ENCODE measurements around the gene MAPK1.
"Not testable (repeated sequence)": the region's sequence is repeated elsewhere in the genome, so short reads cannot be mapped to it uniquely, and the experiment has no call there.

Gene MAPK1

DNA sequence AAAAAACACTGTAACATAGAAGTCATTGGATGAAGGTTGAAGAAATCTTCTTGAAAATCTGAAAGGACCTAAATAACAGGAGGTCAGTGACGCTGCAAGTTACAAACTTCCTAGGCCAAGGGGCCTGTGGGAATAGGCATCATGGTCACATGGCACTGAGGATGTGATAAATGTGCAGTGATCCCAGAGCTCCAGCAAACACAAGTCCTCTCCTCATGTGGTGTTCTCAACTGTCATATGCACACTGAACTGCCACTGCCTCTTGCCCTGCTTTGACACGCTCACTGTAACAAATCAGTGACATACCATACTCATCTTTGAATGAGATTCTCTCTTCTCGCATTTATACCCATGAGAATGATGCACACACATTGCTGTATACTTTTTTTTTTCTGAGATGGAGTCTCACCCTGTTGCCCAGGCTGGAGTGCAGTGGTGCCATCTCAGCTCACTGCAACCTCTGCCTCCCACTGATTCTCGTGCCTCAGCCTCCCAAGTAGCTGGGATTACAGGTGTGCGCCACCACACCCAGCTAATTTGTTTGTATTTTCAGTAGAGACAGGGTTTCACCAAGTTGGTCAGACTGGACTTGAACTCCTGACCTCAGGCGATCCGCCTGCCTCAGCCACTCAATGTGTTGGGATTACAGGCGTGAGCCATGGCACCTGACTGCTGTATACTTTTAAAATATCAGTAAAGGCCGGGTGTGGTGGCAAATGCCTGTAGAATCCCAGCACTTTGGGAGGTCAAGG, 66.7 kb downstream of the MAPK1 start:
- no peak overlapping the region for H3K4me3 ChIP-seq

DNA sequence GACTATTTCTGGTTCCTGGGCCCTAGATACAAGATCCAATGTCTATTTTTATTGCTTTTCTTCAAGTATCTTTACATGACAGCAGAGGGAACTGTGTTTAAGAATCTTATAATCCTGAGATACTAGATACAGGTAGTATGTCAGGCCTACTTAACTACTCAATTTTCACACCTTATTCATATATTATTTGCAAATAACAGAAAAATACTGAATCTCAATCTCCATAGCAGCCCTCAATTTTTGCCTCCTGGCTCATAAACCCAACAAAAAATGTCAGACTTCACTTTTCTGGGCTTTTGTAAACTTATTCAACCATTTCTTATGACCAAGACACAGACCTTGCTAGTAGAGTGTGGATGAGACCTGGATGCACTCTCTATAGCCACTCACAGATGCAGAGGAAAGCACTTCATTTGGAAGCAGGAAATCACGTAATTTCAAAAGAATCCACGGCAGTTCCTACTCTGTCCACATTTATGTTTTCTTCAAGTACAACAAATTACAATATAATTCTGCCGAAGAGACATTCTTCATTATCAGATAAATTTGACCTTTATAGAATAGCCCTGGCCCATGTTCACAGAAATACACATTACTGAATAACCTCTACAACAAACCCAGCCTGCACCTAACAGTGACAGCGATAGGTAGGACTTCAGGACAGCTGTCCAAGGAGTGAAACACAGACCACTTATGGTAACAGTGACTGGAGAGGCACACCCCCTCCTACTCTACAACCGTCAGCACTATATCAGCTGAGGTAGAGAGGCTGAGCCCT, 69.8 kb downstream of the MAPK1 start:
- H3K27ac ChIP-seq, result peak overlapping the region in 1 of 21 experiments; percentile 2
- H3K4me3 ChIP-seq, result no peak overlapping the region

More for the DNA sequence above, 66.7 kb downstream of the MAPK1 start:
- no peak overlapping the region for H3K27ac ChIP-seq

DNA sequence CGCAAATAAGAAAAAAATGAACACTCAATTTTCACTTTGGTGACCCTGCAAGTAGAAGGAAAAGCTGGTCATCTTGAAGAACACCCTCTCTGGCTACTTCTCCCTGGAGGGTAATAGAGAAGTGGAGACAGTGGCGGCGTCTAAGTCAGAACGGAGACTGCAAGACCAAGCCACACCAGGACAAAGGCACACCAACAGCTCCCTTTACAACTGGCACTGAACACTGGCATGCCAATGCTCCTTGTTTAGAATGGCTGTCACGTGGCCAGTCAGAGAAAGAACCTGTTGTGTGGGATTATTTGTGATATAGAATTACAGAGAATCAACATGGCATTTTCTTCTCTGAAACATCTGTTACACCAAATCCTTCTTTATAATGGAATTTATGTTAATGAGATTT, 70.6 kb downstream of the MAPK1 start:
- Histone ChIP-seq H3K27ac (no peak overlapping the region), H3K4me3 (no peak overlapping the region)

DNA sequence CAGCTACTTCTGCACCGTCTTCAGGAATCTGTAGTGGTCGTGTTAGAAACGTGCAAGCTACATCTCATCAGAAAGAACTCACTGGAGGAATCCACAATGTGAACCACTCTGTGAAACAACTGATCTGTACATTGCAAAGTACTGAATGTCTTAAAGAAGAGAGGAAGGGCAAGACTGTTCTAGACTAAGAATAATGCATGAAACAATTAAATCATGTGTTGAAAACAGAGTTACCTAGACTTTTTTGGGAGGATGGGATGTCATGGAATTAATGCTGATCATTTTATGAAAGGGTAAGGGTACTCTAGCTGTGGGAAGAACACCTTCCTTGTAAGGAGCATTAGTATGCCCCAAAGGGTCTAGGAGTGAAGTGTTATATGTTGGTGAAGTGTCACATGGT, 71.2 kb downstream of the MAPK1 start:
- no peak overlapping the region for H3K27ac ChIP-seq
- H3K4me3 ChIP-seq, result no peak overlapping the region

DNA sequence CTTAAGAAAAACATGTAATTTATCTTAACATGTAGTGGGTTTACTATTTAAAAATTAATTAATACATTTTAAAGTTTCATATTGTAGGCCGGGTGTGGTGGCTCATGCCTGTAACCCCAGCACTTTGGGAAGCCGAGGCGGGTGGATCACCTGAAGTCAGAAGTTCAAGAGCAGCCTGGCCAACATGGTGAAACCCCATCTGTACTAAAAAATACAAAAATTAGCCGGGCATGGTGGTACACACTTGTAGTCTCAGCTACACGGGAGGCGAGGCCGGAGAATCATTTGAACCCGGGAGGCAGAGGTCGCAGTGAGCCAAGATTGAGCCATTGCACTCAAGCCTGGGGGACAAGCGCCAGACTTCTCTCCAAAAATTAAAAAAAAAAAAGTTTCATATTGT, 73.7 kb downstream of the MAPK1 start:
- H3K27ac ChIP-seq, H3K4me3 ChIP-seq: not testable (repeated sequence)

DNA sequence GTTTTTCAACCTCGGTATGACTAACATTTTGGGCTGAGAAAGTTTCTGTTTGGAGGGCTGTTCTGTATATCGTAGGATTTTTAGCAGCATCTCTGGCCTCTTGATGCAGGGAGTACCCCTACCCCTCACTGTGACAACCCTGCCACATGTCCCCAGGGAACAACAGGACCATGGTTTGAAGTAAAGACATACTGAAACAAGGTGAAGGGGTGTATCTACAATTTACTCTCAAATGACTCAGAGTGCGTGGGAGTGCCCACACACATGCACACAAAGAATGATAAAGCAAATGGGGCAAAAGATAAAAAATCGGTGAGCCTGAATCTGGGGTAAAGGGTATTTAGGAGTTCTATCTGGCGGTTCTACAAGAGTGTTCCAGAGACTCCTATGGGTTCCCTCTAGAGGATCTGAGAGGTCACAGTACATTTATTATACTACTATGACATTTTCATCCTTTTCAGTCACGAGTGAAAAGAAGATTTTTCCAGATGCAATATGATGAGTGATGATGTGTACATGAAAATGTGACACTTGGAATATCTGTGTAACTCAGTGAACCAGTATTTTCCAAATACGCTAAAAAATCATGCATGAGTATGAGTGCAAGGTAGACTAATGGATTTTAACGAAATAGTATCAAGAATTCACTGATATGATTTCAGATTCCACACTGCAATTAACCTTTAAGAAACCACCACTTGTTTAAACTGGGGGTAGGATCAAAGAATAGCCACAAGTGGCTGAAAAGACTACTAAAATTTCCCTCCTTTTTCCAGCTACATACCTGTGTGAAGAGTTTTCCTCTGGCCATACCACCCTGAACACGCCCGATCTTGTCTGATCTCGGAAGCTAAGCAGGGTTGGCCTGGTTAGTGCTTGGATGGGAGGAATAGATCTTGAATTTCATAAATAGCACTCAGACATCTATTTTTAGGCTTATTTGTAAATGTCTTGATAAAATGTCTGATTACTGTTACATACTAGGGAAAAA, 75.5 kb downstream of the MAPK1 start:
- Histone ChIP-seq H3K27ac (no peak overlapping the region), H3K4me3 (no peak overlapping the region)

DNA sequence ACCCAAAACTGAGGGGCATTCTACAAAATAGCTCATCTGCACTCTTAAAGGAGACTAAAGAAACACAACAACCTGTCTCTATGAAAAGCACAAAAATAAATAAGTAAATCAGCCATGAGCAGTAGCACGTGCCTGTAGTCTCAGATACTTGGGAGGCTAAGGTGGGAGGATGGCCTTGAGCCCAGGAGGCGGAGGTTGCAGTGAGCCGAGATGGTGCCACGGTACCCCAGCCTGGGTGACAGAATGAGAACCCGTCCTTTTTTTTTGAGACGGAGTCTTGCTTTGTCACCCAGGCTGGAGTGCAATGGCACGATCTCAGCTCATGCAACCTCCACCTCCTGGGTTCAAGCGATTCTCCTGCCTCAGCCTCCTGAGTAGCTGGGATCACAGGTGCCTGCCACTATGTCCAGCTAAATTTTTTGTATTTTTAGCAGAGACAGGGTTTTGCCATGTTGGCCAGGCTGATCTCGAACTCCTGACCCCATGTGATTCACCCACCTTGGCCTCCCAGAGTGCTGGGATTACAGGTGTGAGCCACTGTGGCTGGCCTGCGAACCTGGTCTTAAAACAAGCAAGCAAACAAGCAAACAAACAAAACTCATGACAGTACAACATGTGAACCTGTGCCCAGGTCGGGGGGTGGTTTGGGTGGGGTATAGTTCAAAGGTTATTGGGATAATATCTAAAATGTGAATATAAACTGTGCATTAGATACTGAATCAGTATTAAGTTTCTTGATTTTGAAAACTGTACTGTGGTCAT, 76.4 kb downstream of the MAPK1 start:
- H3K27ac ChIP-seq, H3K4me3 ChIP-seq: not testable (repeated sequence)

DNA sequence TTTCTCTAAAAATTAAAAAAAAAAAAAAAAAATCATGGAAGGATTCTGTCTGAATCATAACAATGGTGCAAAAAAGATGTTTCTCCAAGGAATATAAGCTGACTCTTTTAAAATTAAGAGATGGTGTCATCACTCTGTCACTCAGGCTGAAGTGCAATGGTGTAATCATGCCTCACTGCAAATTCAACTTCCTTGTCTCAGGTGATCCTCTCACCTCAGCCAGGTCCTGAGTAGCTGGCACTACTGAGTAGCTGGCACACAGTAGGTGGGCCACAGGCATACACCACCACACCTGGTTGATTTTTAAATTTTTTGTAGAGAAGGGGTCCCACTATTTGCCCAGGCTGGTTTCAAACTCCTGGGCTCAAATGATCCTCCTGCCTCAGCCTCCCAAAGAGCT, 77.1 kb downstream of the MAPK1 start:
- no peak overlapping the region for H3K27ac ChIP-seq
- H3K4me3 ChIP-seq, result no peak overlapping the region

DNA sequence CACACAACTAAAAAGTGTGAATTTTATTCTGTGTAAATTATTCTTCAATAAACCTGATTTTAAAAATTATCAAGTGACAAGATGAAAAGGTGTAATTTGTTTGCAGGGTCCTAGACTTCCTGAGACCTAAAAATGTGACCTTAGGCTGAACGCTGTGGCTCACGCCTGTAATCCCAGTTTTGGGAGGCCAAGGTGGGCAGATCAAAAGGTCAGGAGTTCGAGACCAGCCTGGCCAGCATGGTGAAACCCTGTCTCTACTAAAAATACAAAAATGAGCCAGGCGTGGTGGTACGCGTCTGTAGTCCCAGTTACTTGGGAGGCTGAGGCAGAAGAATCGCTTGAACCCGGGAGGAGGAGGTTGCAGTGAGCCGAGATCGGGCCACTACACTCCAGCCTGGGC, 79.9 kb downstream of the MAPK1 start:
- not testable (repeated sequence) for H3K4me3 ChIP-seq, H3K27ac ChIP-seq

DNA sequence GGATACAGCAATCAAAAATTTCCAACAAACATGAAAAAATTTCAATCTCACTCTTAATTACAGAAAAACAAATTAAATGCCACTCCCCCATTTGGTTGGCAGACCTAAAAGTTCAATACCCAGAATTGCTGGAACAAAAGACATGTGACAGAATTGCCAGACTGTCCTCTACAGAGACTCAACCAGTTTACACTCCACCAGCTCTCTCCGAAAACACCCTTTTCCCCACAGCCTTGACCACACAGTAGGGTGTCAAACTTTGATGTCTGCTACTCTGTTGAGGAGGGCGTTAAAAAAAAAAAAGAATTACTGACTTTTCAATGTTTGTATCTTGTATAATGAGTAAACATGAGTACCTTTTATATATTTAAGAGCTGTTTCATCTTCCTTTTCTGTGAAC, 87.2 kb downstream of the MAPK1 start:
- Histone ChIP-seq H3K4me3 (no peak overlapping the region), H3K27ac (no peak overlapping the region)

DNA sequence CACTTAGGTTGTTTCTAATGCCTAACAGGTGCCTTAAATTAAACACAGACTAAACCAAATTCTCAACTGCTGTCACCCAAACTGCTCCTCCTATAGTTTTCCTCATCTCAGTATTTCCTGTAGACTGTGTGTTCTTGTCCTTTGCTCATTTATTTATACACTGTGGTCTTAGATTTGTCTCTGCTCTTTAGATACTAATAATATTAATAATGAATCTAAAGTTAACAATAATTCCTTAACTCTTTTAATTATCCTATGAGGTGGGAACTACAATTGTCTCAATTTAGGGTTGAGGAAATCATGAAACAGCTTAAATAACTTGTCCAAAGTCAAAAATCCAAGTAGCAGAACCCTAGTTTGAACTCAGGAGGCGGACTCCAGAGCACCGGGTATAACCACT, 88.0 kb downstream of the MAPK1 start:
- Histone ChIP-seq H3K4me3 (no peak overlapping the region), H3K27ac (no peak overlapping the region)

DNA sequence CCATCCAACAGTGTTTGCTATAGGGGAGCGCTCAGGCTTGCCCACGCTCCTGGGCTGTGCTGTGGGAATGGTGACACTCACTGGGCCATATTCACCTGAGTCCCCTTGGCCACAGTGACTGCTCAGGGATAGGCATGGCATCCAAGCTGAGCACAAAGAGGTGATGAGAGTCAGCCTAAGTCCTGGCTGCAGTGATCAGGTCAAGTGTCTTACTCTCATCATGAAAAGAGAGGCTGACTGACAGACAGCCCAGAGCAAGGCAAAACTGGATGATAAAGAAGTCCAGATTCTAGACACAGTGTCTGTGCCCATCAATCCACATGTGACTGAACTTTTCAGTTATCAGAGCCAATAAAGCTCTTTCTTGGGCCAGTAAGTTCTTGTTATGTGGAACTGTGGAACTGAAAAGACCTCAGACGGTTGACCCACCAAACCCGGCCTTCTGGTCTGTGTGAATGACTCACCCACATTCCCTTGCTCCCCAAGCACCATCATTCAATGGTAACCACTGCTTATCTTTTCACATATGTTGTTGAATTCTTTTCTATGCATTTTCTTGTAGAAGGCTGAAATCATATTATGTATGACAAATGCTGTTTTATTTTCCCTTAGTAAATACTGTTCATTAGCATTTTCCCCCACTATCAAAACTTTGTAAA, 88.6 kb downstream of the MAPK1 start:
- Histone ChIP-seq H3K4me3 (no peak overlapping the region), H3K27ac (no peak overlapping the region)

DNA sequence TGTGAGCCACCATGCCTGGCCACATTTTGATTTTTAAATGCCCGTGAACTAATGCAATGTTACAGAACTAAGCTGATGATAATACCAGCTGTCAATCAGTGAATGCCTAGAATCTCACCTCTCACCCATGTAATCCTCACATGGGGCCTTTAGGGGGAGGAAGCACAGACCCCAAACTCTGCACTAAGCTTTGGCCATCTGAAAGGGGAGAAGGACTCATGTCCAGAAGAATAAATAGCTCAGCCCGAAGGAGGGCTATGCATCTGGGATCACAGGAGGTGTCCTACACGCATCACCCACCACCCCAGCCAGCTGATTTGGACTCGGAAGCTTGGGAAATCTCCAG, 95.8 kb downstream of the MAPK1 start:
- peak overlapping the region in 1 of 21 experiments; percentile 40 for H3K27ac ChIP-seq
- H3K4me3 ChIP-seq, result no peak overlapping the region

DNA sequence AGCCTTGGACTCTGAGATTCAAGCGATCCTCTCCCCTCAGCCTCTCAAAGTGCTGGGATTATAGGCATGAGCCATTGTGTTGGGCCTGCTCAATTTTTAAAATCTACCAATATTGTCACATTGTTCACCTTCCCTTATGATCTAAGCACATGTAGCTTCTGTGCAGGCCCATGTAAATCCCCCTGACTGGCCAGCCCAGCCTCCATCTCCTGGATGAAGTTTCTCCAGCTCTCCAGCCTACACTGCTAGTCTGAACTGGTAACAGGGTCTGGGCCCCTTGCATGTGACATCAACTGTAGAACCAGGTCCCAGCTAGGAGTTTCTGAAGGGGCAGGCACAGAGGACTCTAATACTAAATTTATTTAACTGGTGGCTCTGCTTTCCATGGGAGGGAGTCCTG, 99.0 kb downstream of the MAPK1 start:
- no peak overlapping the region for H3K4me3 ChIP-seq
- H3K27ac ChIP-seq, result peak overlapping the region in 2 of 21 experiments; percentile 80 to 88

DNA sequence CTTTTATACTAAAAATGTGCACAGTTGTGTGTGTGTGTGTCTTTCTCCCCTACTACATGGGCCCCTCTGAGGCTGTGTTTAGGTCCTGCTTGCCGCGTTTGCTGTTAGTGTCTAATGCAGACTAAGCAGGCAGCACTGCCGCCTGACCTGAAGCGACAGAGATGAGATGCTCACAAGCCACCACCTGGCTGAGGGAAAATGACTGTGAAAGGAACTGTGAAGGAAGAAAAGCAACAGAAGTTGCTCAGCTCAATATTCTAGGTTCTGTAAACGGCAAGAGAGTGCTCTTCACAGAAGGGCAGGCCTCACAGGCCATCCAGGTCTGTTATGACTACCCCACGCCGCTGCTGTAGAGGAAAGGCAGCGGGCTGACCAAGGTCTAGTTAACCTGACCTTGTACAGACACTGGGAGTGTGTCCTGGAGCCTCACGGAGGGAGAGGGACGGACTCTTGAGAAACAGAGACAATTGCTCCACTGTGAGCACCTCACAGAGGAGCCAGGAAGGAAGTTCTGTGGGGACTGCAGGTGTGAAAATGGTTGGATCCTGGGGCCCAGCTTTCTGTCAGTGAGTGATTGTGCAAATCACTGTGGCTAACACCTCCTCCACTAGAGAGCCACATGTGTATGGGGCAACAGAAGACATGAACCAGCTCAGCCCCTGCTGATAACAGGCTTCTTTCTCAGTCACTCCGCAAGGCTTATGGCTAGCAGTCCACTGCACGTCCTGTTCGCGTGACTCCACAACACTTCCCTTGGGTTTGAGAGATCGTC, 100.6 kb downstream of the MAPK1 start:
- Histone ChIP-seq H3K27ac (peak overlapping the region in 9 of 21 experiments; percentile 16 to 88 (median 62)), H3K4me3 (no peak overlapping the region)

DNA sequence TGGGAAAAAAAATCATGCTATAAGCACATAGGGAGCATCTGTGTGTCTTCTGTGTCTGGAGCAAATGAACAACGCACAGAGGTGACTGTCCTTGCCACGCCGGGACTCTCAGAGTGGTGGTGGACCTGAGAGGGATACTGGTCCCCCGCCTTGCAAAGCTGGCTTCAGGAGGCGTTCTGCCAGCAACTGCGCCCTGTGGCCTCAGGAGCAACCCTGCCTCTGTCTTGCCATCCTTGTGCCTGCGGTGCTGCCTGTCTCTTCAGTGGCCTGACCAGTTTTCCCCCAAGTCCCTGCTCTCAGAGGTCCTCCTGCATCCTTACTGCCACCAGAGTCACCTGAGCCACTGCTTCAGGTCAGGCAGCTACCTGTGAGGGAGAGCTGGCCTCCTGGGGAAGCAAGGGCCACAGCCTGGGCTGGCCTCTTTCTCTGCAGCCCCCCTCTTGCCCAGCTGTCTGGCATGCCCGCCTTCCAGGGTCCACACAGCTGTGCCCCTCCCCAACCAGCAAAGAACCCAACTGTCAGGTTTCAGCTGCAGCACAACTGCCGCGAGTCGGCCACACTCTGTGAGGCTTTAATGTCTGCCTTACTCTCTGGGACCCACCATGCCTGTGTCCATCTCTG, 101.4 kb downstream of the MAPK1 start:
- H3K4me3 ChIP-seq, result no peak overlapping the region
- H3K27ac ChIP-seq, result peak overlapping the region in 11 of 21 experiments; percentile 16 to 88 (median 61)

DNA sequence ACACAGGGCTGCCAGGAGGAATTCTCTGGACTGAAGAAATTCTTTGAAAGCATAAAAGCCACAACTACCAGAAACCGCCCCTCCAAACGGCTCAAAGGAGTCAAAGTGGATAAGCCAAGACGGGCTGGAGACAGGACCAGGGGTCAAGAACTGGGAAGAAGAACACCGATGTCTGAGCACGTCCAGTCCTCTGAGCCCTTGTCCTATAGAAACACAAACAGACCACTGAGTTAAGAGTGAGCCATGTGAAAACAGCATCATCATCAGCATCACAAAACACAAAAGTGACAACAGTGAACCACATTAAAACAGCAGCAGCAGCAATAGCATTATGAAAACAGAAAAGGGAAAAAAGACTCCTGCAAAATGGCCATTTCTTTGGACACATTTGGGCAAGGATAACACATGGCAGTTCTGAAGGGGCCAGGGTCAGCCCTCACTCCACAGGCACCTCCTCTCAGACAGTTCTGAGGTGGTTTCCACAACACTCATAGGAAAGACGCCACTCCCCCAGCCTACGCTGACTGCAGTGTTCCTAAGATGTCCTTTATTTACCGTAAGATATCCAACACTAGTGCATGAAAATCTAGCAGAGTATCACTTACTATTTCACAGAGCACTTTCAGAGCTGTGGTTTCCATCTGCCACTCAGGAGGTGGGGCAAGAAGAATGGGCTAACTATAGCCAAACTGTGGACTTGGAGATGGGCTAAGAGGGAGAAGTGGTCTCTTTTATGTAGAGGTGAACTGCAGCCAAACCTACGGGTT, 103.2 kb downstream of the MAPK1 start:
- Histone ChIP-seq H3K4me3 (no peak overlapping the region), H3K27ac (peak overlapping the region in 5 of 21 experiments; percentile 6 to 80 (median 39))
